Measurements from ENCODE around the gene TTLL1. TPM values are rescaled to one million over a fixed set of nuclear protein-coding genes. Genes with fewer than 3 reads are reported as not detected.
A peak's percentile ranks its signal among the peaks of the same experiment; 100 is the strongest.

Gene TTLL1
- total RNA-seq, 4 donors from 2014 or later, result 1.1 to 3.8 (median 2.8) TPM

DNA sequence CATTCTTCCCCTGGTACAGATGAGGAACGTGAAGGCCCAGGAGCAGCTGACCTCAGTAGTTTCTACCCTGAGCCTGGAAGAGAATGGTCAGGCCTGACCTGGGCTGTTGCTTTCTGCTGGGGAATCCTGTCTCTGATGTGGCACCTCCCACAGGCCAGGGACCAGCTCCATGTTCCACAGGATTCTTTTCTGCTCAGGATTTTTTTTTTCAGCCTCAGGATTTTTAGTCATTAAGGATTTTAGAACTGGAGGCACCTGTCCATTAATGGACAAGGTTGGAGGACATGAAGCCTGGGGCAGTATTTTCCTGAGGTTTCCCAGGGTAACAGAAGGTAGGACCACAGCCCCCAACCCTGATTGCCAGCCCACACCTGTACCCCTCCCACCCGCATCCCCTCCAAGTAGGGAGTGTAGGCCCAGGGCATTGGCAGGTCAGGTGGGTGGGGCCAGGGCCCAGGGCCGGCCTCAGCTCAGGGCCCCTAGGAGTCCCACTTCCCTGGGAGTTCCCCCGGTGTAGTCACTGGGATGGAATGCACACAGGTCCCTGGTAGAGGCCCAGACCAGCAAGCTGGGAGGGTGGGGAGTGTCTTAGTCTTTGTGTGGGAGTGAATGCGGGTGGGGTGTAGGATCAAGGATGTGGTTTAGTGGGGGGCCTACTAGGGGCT lies 37.4 kb upstream of the TTLL1 start:
- H3K27me3 ChIP-seq, result no peaks in the 10 kb centered on the region
- H3K4me3 ChIP-seq, result no peak overlapping the region
- H3K27ac ChIP-seq, result peak overlapping the region; percentile 76 to 84 (median 84)
- TF ChIP-seq POLR2A (IDR thresholded peaks at IDR 0.05) (no peak), POLR2AphosphoS5 (IDR thresholded peaks at IDR 0.05) (no peak), EP300 (IDR thresholded peaks at IDR 0.05; ENCODE audit: low read depth) (no peak)
- TF ChIP-seq, protein P1, sequence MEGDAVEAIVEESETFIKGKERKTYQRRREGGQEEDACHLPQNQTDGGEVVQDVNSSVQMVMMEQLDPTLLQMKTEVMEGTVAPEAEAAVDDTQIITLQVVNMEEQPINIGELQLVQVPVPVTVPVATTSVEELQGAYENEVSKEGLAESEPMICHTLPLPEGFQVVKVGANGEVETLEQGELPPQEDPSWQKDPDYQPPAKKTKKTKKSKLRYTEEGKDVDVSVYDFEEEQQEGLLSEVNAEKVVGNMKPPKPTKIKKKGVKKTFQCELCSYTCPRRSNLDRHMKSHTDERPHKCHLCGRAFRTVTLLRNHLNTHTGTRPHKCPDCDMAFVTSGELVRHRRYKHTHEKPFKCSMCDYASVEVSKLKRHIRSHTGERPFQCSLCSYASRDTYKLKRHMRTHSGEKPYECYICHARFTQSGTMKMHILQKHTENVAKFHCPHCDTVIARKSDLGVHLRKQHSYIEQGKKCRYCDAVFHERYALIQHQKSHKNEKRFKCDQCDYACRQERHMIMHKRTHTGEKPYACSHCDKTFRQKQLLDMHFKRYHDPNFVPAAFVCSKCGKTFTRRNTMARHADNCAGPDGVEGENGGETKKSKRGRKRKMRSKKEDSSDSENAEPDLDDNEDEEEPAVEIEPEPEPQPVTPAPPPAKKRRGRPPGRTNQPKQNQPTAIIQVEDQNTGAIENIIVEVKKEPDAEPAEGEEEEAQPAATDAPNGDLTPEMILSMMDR (IDR thresholded peaks at IDR 0.05), result no peak
- DNase-seq, result peak; percentile 72
- H3K4me1 ChIP-seq, result peaks cover 7 to 75% (median 56%) of the 10 kb centered on the region in 4 donors
- no peaks in the 10 kb centered on the region for H3K36me3 ChIP-seq
- WGBS, 2 donors (ENCODE audit: low coverage in 1 of 2), result 42% methylated on average over 5 of the region's 5 CpGs; no CpG with 5 or more reads in 1 of the 2 donors
- in situ Hi-C loops (cut with MboI; ENCODE audit: low pct_ligation_motif_present in 1 of 4, low pct_unique_long_range_greater_than_20kb in 1 of 4, low sequenced_read_pairs in 3 of 4) (no loop called here), intact Hi-C loops (cut with DNase I; ENCODE audit: low total_unique reads) (no loop called here)
- H3K9me3 ChIP-seq, result no peaks in the 10 kb centered on the region

DNA sequence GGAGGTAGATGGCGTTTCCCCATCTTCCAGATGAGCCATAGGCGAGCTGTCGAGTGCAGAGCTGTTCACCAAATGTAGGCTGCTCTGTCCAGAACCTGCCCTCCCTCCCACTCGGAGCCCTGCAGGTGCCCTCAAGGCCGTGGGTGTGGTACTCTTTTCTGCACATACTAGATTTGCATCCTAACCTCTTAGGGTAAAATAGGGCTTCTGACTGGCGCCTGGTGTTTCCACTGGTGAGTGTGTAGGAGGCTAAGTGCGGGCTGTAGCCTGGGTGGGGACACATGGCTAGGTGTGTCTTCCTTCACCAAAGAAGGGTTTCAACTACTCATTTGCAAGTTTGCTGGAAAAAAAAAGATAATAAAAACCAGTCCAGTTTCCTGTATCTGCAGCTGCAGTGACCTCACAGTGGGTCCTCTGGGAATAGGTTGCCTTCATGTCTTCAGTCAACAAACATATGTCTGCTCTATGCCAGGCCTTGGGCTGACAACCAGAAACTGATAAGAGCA lies 29.8 kb upstream of the TTLL1 start:
- peaks cover 29 to 72% (median 50%) of the 10 kb centered on the region in 4 donors for H3K4me1 ChIP-seq
- intact Hi-C loops (cut with DNase I; ENCODE audit: low total_unique reads) (no loop called here), in situ Hi-C loops (cut with MboI; ENCODE audit: low pct_ligation_motif_present in 1 of 4, low pct_unique_long_range_greater_than_20kb in 1 of 4, low sequenced_read_pairs in 3 of 4) (no loop called here)
- H3K27ac ChIP-seq, result peak overlapping the region; percentile 14 to 74 (median 64)
- H3K4me3 ChIP-seq, result no peak overlapping the region
- whole genome bisulfite sequencing, 2 donors (ENCODE audit: low coverage in 1 of 2), result 26% methylated on average over 7 of the region's 7 CpGs; no CpG with 5 or more reads in 1 of the 2 donors
- no peaks in the 10 kb centered on the region for H3K9me3 ChIP-seq
- peaks cover 2% of the 10 kb centered on the region for H3K27me3 ChIP-seq
- peak; percentile 63 for DNase-seq
- H3K36me3 ChIP-seq, result no peaks in the 10 kb centered on the region
- TF ChIP-seq EP300 (IDR thresholded peaks at IDR 0.05; ENCODE audit: low read depth) (no peak), POLR2A (IDR thresholded peaks at IDR 0.05) (no peak), POLR2AphosphoS5 (IDR thresholded peaks at IDR 0.05) (no peak)
- TF ChIP-seq, protein P1 (IDR thresholded peaks at IDR 0.05), result no peak

DNA sequence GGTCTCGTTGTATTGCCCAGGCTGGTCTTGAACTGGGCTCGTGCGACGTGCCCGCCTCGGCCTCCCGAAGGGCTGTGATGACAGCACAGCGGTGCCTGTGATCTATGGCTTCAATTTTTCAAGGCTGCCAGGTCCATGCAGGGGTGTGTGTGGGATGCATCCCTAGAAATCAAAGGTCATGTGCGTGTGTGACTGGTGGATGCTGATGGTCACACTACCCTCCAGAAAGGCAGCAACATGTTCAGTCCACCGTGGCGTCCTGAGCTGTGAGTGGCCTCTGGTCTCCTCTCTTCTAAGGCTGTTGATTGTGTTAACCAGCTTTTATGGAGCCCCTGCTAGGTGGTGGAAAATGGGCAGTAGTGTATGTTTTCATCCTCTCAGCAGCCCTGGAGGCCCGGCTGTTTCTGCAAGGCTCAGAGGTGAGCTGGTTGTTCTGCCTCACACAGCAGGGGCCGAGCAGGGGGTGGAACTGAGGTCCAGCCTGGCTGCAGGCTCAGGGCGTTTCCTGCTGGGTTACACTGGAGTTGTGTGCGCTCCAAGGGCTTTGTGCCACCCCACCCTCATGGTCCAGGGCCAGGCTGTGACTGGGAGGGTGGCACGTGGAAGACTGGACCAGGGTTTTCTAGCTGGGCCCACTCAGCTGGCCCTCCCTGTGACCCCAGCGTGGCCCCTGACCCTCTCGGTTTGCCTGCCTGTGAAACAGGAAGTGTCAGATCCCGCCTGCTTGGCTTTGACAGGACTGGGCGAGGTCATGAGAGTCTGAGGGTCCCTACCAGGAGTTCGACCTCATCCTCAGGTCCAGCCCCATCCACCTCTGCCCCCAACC lies 29.0 kb upstream of the TTLL1 start:
- in situ Hi-C loops (cut with MboI; ENCODE audit: low pct_ligation_motif_present in 1 of 4, low pct_unique_long_range_greater_than_20kb in 1 of 4, low sequenced_read_pairs in 3 of 4) (no loop called here), intact Hi-C loops (cut with DNase I; ENCODE audit: low total_unique reads) (no loop called here)
- Histone ChIP-seq H3K27me3 (peaks cover 3% of the 10 kb centered on the region), H3K36me3 (no peaks in the 10 kb centered on the region), H3K27ac (peak overlapping the region; percentile 14 to 74 (median 64)), H3K4me3 (no peak overlapping the region), H3K4me1 (peaks cover 29 to 75% (median 54%) of the 10 kb centered on the region in 4 donors), H3K9me3 (no peaks in the 10 kb centered on the region)
- DNase-seq, result peak; percentile 66
- TF ChIP-seq EP300 (IDR thresholded peaks at IDR 0.05; ENCODE audit: low read depth) (no peak), POLR2A (IDR thresholded peaks at IDR 0.05) (no peak), POLR2AphosphoS5 (IDR thresholded peaks at IDR 0.05) (no peak)
- TF ChIP-seq, protein P1 (IDR thresholded peaks at IDR 0.05), result no peak
- 64% methylated on average over 18 of the region's 21 CpGs; no CpG with 5 or more reads in 1 of the 2 donors for WGBS, 2 donors (ENCODE audit: low coverage in 1 of 2)

DNA sequence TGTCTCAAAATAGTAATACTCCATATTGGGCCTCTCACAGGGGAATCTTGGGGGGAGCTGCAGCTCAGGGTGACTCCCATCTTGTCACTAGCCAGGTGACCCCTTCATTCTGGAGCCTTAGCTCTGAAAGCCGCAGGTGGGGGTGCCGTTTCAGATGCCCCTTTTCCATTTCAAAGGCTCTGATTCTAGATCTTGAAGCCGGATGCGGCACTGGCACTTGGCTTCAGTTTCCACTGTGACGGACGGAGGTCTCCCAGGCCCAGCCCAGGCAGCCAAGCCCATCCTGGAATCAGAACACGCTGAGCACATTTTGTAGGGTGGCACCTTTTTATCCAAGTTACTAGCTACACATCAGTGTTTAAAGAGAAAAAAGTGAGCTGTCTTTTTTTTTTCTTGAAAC lies 27.7 kb upstream of the TTLL1 start:
- 88 to 95% methylated on average over 5 to 7 of the region's 7 CpGs for WGBS, 2 donors (ENCODE audit: low coverage in 1 of 2)
- in situ Hi-C loops (cut with MboI; ENCODE audit: low pct_ligation_motif_present in 1 of 4, low pct_unique_long_range_greater_than_20kb in 1 of 4, low sequenced_read_pairs in 3 of 4), result no loop called here
- no peaks in the 10 kb centered on the region for H3K9me3 ChIP-seq
- H3K27ac ChIP-seq, result no peak overlapping the region
- peaks cover 29 to 64% (median 48%) of the 10 kb centered on the region in 4 donors for H3K4me1 ChIP-seq
- TF ChIP-seq, protein P1 (IDR thresholded peaks at IDR 0.05), result no peak
- TF ChIP-seq EP300 (IDR thresholded peaks at IDR 0.05; ENCODE audit: low read depth), result no peak
- TF ChIP-seq POLR2A (IDR thresholded peaks at IDR 0.05), result no peak
- TF ChIP-seq POLR2AphosphoS5 (IDR thresholded peaks at IDR 0.05), result no peak
- H3K27me3 ChIP-seq, result peaks cover 16% of the 10 kb centered on the region
- no peak for DNase-seq
- no peak overlapping the region for H3K4me3 ChIP-seq
- no peaks in the 10 kb centered on the region for H3K36me3 ChIP-seq
- intact Hi-C loops (cut with DNase I; ENCODE audit: low total_unique reads), result no loop called here
